Osteocyte (in vitro differentiated cells): ENCODE results near the gene RBAK. TPM values are rescaled to one million over a fixed set of nuclear protein-coding genes. Genes with fewer than 3 reads are reported as not detected.
"Not testable (repeated sequence)": the region's sequence is repeated elsewhere in the genome, so short reads cannot be mapped to it uniquely, and the experiment has no call there.

Experiments
- DNase-seq: peaks from one replicate; pipeline ENCODE4 v3.0.0; 2021; ENCODE audit warnings: mixed read lengths; ENCODE audit not compliant: unreplicated experiment; ENCODE audit errors: extremely low spot score
- H3K27ac Mint-ChIP-seq: one replicate; pipeline ENCODE4 v1.8.0; 2021; ENCODE audit warnings: mild to moderate bottlenecking, mixed read lengths; ENCODE audit not compliant: unreplicated experiment
- H3K27me3 Mint-ChIP-seq: one replicate; pipeline ENCODE4 v1.8.0; 2021; ENCODE audit warnings: mixed read lengths; ENCODE audit not compliant: unreplicated experiment
- H3K36me3 Mint-ChIP-seq: one replicate; pipeline ENCODE4 v1.8.0; 2021; ENCODE audit warnings: mixed read lengths; ENCODE audit not compliant: unreplicated experiment
- H3K4me1 Mint-ChIP-seq: one replicate; pipeline ENCODE4 v1.8.0; 2021; ENCODE audit warnings: mixed read lengths; ENCODE audit not compliant: unreplicated experiment
- H3K4me3 Mint-ChIP-seq: one replicate; pipeline ENCODE4 v1.8.0; 2021; ENCODE audit warnings: mild to moderate bottlenecking, moderate library complexity, mixed read lengths; ENCODE audit not compliant: unreplicated experiment
- H3K9me3 Mint-ChIP-seq: one replicate; pipeline ENCODE4 v1.8.0; 2021; ENCODE audit warnings: mixed read lengths; ENCODE audit not compliant: unreplicated experiment
- total RNA-seq: library from RNA; stranded (reverse); gene quantifications from 2 replicates; pipeline ENCODE4 v1.2.1, GENCODE V29; 2021
- TF ChIP-seq, protein P1 (sequence below): fragments of 200-600 bp; sonication (generic); IDR thresholded peaks from 2 replicates; pipeline ENCODE4 v1.5.0; 2021; ENCODE audit warnings: antibody characterized with exemption, mild to moderate bottlenecking, moderate library complexity

Gene RBAK
- total RNA-seq, 1 donor from 2014 or later: 13.0 TPM

DNA sequence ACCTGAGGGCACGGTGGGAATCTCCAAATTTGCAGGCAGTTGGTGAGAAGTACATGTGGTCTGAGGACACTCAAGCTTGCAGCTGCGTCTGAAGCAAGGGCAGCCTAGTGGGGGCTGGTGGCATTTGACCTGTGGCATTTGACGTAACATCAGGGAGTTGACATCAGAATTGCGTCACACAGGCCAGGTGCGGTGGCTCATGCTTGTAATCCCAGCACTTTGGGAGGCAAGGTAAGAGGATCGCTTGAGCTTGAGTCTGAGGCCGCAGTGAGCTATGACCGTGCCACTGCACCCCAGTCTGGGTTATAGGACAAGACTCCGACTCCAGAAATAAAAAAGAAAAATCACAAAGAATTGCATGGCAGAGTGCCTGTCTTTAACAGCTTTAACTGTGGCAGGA is 25.6 kb upstream of the RBAK start:
- no peak overlapping the region for H3K27ac Mint-ChIP-seq
- DNase-seq: no peak
- no peaks in the 10 kb centered on the region for H3K4me1 Mint-ChIP-seq
- H3K9me3 Mint-ChIP-seq: peaks cover 4% of the 10 kb centered on the region
- H3K36me3 Mint-ChIP-seq: peaks cover 15% of the 10 kb centered on the region
- no peak overlapping the region for H3K4me3 Mint-ChIP-seq
- H3K27me3 Mint-ChIP-seq: no peaks in the 10 kb centered on the region
- TF ChIP-seq, protein P1, sequence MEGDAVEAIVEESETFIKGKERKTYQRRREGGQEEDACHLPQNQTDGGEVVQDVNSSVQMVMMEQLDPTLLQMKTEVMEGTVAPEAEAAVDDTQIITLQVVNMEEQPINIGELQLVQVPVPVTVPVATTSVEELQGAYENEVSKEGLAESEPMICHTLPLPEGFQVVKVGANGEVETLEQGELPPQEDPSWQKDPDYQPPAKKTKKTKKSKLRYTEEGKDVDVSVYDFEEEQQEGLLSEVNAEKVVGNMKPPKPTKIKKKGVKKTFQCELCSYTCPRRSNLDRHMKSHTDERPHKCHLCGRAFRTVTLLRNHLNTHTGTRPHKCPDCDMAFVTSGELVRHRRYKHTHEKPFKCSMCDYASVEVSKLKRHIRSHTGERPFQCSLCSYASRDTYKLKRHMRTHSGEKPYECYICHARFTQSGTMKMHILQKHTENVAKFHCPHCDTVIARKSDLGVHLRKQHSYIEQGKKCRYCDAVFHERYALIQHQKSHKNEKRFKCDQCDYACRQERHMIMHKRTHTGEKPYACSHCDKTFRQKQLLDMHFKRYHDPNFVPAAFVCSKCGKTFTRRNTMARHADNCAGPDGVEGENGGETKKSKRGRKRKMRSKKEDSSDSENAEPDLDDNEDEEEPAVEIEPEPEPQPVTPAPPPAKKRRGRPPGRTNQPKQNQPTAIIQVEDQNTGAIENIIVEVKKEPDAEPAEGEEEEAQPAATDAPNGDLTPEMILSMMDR: no peak

DNA sequence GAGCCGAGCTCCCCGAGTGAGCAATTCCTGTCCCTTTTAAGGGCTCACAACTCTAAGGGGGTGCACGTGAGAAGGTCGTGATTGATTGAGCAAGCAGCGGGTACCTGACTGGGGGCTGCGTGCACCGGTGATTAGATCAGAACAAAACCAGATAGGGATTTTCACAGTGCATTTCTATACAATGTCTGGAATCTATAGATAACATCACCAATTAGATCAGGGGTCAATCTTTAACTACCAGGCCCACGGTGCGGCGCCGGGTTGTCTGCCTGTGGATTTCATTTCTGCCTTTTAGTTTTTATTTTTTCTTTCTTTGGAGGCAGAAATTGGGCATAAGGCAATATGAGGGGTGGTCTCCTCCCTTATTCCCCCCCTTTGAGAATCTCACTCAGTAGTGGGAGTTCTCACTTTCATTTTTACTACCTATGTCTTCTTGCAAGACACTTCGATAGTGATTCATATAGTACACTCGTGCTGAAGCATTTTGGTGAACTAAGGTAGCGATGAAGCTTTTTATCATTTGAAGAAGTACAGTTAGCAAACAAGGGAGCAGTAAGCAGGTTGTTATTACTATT is 24.6 kb upstream of the RBAK start:
- not testable (repeated sequence) for H3K4me1 Mint-ChIP-seq, H3K9me3 Mint-ChIP-seq, H3K27me3 Mint-ChIP-seq, H3K27ac Mint-ChIP-seq, H3K4me3 Mint-ChIP-seq
- DNase-seq: peak; percentile 68
- peaks cover 17% of the 10 kb centered on the region for H3K36me3 Mint-ChIP-seq

DNA sequence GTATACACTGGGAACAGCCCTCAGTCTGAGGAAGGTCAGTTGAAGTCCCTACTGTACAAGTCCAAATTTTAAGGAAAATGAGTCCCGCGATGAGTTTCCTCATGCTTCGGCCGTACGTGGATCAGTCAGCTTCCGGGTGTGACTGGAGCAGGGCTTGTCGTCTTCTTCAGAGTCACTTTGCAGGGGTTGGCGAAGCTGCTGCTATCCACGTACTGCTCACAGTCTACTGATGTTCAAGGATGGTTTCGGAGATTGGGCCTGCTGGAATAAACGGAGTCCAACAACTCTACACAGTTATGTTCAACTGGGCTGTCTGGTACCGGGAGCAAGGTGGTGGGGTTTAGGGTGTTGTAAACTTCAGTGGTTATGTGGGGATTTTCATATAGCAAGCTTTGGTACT is 22.0 kb upstream of the RBAK start:
- H3K27me3 Mint-ChIP-seq, H3K4me1 Mint-ChIP-seq, H3K9me3 Mint-ChIP-seq, H3K4me3 Mint-ChIP-seq, H3K27ac Mint-ChIP-seq: not testable (repeated sequence)
- peak; percentile 57 for DNase-seq
- peaks cover 17% of the 10 kb centered on the region for H3K36me3 Mint-ChIP-seq

DNA sequence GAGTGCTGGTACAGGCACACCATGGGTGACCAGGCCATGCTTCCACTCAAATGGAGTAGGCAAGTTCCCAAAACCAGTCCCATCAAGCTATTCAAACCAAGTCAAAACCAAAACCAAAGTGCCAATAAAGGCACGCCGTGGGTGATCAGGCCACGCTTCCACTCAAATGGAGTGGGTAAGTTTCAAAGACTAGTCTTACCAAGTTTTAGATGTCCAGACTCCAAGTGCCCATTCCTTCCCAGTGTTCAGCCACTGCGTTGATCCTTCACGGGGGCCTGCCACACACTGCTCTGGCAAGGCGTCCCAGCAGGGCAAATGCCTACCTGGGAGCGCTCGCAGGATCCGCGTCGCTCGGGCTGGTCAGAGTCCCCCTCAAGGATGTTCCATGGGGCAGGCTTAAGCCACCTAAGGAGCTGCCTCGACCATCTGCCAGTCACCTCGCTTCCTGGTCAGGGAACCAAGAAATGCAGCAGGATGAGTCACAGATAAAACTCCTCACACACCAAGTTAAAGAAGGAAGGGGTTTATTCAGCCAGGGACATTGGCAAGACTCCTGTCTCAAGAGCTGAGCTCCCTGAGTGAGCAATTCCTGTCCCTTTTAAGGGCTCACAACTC is 17.8 kb upstream of the RBAK start:
- peak; percentile 79 for DNase-seq
- not testable (repeated sequence) for H3K4me3 Mint-ChIP-seq, H3K36me3 Mint-ChIP-seq, H3K9me3 Mint-ChIP-seq, H3K4me1 Mint-ChIP-seq, H3K27me3 Mint-ChIP-seq, H3K27ac Mint-ChIP-seq

DNA sequence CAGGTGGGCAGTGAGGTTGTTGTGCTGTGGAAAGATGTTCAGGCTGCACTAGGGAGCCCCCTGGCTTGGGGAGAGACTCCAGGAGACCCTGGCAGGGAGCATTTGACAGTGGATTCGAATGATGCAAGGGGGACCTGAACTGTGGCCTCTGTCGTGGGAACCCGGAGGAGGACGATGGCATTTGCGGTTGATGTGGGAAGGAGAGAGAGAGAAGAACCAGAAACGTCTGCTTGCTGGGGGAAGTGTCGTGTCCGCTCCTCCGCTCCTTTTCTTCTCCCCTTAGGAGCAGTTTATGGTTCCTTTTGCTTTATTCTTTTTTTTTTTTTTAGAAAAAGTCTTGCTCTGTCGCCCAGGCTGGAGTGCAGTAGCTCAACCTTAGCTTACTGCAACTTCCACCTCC is 12.5 kb upstream of the RBAK start:
- not testable (repeated sequence) for H3K4me1 Mint-ChIP-seq, H3K36me3 Mint-ChIP-seq, H3K9me3 Mint-ChIP-seq, H3K27ac Mint-ChIP-seq, H3K4me3 Mint-ChIP-seq, DNase-seq, H3K27me3 Mint-ChIP-seq

DNA sequence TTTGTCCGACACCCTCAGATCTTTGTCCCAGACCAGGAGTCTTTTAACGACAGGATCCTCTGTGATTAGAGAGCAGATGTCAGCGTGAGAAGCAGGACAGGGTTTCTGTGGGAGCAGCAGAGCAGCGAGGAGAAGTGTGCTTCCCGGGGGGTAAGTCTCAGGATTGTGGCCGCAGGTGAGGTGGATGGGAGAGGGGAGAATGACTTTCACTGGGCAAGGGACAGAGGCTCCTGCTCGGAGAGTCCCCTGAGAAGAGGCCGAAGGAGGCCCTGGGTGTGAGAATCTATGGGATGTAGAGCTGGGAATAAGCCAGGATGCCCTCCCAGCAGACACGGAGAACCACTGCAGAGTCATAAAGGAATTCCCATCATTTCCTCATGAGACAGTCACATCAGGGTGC is 10.4 kb upstream of the RBAK start:
- TF ChIP-seq, protein P1: no peak
- no peaks in the 10 kb centered on the region for H3K27me3 Mint-ChIP-seq
- no peaks in the 10 kb centered on the region for H3K4me1 Mint-ChIP-seq
- no peak overlapping the region for H3K4me3 Mint-ChIP-seq
- H3K9me3 Mint-ChIP-seq: no peaks in the 10 kb centered on the region
- DNase-seq: peak; percentile 69
- H3K36me3 Mint-ChIP-seq: peaks cover 3% of the 10 kb centered on the region
- H3K27ac Mint-ChIP-seq: no peak overlapping the region

DNA sequence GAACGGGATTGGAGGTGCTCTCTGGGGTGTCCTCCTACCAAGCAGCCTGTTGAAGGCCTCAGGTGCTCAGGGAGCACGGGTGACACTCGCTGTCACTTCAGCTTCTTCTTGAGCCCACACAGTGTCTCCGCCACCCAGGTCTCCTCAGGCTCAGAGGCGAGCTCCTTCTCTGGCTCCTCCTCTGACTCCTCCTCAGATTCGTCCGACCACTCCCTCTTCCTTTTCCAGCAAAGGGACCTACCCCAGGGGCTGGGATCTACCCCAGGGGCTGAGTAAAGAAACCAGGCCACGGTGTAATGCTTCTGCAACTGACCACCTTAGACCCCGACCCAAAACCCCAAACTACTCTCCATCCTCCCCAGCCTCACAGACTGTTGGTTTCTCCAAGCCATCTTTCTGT is 9.2 kb upstream of the RBAK start:
- Mint-ChIP-seq H3K27ac (no peak overlapping the region), H3K4me3 (no peak overlapping the region), H3K4me1 (no peaks in the 10 kb centered on the region), H3K27me3 (no peaks in the 10 kb centered on the region), H3K9me3 (no peaks in the 10 kb centered on the region), H3K36me3 (peaks cover 3% of the 10 kb centered on the region)
- TF ChIP-seq, protein P1: no peak
- DNase-seq: peak; percentile 74
